GM21515 (cell line): ENCODE measurements around the gene EGFL7.
"Not testable (repeated sequence)": the region's sequence is repeated elsewhere in the genome, so short reads cannot be mapped to it uniquely, and the experiment has no call there.

Source experiments
- ATAC-seq: cut with Tn5 transposase; IDR thresholded peaks from one replicate; pipeline ENCODE4 v1.9.1; 2021; ENCODE audit not compliant: unreplicated experiment

The EGFL7 gene

GRCh38 chr9:136624184-136624951, 38.3 kb upstream of the EGFL7 start:
- no peak for ATAC-seq

GRCh38 chr9:136625101-136626065, 37.3 kb upstream of the EGFL7 start:
- no peak for ATAC-seq

GRCh38 chr9:136626066-136626725, 36.5 kb upstream of the EGFL7 start:
- no peak for ATAC-seq

- no peak for ATAC-seq
Observed at GRCh38 chr9:136626740-136627642, 35.7 kb upstream of the EGFL7 start.

GRCh38 chr9:136627703-136628102, 35.0 kb upstream of the EGFL7 start:
- ATAC-seq = no peak

GRCh38 chr9:136628268-136628667, 34.4 kb upstream of the EGFL7 start:
- no peak for ATAC-seq

GRCh38 chr9:136629001-136629878, 33.5 kb upstream of the EGFL7 start:
- no peak for ATAC-seq

GRCh38 chr9:136629879-136630661, 32.6 kb upstream of the EGFL7 start:
- ATAC-seq = no peak

- ATAC-seq = no peak
Observed at GRCh38 chr9:136630662-136630992, 32.1 kb upstream of the EGFL7 start.

GRCh38 chr9:136631038-136632000, 31.4 kb upstream of the EGFL7 start:
- no peak for ATAC-seq

- ATAC-seq = not testable (repeated sequence)
Observed at GRCh38 chr9:136632072-136632471, 30.6 kb upstream of the EGFL7 start.

- not testable (repeated sequence) for ATAC-seq
Observed at GRCh38 chr9:136632491-136633106, 30.1 kb upstream of the EGFL7 start.

GRCh38 chr9:136634904-136635303, 27.8 kb upstream of the EGFL7 start:
- no peak for ATAC-seq

- no peak for ATAC-seq
Observed at GRCh38 chr9:136640171-136641111, 22.3 kb upstream of the EGFL7 start.

- ATAC-seq = no peak
Observed at GRCh38 chr9:136642439-136642921, 20.2 kb upstream of the EGFL7 start.
